ENCODE results near the gene MGST3.

The MGST3 gene

GRCh38 chr1:165644064-165644735 is 13.2 kb downstream of the MGST3 start:
- H3K4me1 ChIP-seq (ENCODE audit: low read depth, poor library complexity, severe bottlenecking): peaks cover 16% of the 10 kb centered on the region

DNA sequence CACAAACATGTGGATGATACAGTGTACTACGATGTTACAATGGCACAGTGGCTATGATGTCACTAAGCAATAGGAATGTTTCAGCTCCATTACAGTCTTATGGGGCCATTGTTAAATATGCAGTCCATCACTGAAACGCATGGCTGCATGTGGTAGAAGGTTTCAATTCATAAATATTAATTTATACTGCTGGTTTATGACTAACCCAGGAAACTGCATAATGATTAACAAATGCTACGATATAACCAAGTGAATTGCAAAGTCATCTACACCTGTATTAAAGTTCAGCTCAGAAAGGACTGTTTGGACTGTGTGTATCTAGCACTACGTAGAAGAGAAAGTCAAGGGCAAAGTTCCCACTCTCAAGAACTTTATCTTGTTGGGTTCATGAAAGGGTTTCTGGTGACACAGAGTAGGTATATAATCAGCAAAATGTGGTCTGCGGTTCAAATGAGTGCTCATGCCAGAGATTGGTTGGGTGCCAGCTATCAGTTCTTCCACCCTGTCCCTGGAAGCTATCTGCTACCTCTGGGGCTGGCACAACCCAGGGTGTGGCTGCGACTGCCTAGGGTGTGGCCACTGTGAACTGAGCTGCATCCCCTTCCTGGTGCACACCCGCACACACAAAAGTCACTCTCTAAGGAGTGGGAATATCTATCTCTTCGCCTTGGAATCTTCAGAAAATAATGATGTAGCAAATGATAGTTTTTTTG is 14.8 kb downstream of the MGST3 start:
- Histone ChIP-seq H3K36me3 (ENCODE audit: insufficient read depth) (no peaks in the 10 kb centered on the region), H3K27ac (no peak overlapping the region), H3K4me3 (IDR thresholded peaks at IDR 0.05; ENCODE audit: insufficient read depth, low read depth, low read length) (peak overlapping the region; percentile 48), H2AFZ (ENCODE audit: low read depth) (no peak overlapping the region), H3K79me2 (ENCODE audit: insufficient read depth, low read depth) (no peaks in the 10 kb centered on the region), H3K9ac (no peak overlapping the region), H3K4me2 (peak overlapping the region; percentile 36), H3K27me3 (ENCODE audit: insufficient read depth, low read depth) (no peaks in the 10 kb centered on the region; the same call in 1 of the 2 replicates), H4K20me1 (ENCODE audit: insufficient read depth) (no peaks in the 10 kb centered on the region), H3K4me1 (ENCODE audit: low read depth, poor library complexity, severe bottlenecking) (peaks cover 16% of the 10 kb centered on the region)
- TF ChIP-seq CTCF (conservative IDR thresholded peaks at IDR 0.05; ENCODE audit: low read depth, low read length): no peak

More at GRCh38 chr1:165644064-165644735, 13.2 kb downstream of the MGST3 start:
- Histone ChIP-seq H3K36me3 (ENCODE audit: insufficient read depth) (no peaks in the 10 kb centered on the region), H3K4me2 (no peak overlapping the region), H4K20me1 (ENCODE audit: insufficient read depth) (no peaks in the 10 kb centered on the region), H3K9ac (no peak overlapping the region), H3K4me3 (IDR thresholded peaks at IDR 0.05; ENCODE audit: insufficient read depth, low read depth, low read length) (no peak overlapping the region), H3K27me3 (ENCODE audit: insufficient read depth, low read depth) (no peaks in the 10 kb centered on the region; the same call in 1 of the 2 replicates), H2AFZ (ENCODE audit: low read depth) (no peak overlapping the region), H3K79me2 (ENCODE audit: insufficient read depth, low read depth) (no peaks in the 10 kb centered on the region), H3K27ac (no peak overlapping the region)
- TF ChIP-seq CTCF (conservative IDR thresholded peaks at IDR 0.05; ENCODE audit: low read depth, low read length): no peak

DNA sequence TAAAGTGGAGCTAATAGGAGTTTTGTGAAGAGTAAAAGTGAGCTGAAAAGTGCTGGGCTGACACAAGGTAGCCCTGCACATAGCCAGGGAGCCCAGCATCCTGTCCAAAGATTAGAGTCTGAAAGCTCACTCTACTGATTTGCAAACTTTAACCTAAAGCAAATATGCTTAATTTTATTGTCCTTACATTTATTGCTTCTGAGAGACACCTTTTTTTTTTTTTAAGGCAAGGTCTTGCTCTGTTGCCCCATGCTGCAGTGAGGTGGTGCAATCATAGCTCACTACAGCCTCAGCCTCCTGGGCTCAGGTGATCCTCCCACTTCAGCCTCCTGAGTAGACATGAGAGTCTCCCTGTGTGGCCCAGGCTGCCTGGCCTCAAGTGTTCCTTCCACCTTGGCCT is 16.5 kb downstream of the MGST3 start:
- Histone ChIP-seq H3K27me3 (ENCODE audit: insufficient read depth, low read depth) (no peaks in the 10 kb centered on the region; the same call in 1 of the 2 replicates), H3K27ac (no peak overlapping the region), H4K20me1 (ENCODE audit: insufficient read depth) (no peaks in the 10 kb centered on the region), H3K4me1 (ENCODE audit: low read depth, poor library complexity, severe bottlenecking) (peaks cover 21% of the 10 kb centered on the region), H3K9ac (no peak overlapping the region), H3K4me2 (no peak overlapping the region), H3K4me3 (IDR thresholded peaks at IDR 0.05; ENCODE audit: insufficient read depth, low read depth, low read length) (no peak overlapping the region), H3K36me3 (ENCODE audit: insufficient read depth) (no peaks in the 10 kb centered on the region), H2AFZ (ENCODE audit: low read depth) (no peak overlapping the region), H3K79me2 (ENCODE audit: insufficient read depth, low read depth) (no peaks in the 10 kb centered on the region)
- TF ChIP-seq CTCF (conservative IDR thresholded peaks at IDR 0.05; ENCODE audit: low read depth, low read length): no peak

DNA sequence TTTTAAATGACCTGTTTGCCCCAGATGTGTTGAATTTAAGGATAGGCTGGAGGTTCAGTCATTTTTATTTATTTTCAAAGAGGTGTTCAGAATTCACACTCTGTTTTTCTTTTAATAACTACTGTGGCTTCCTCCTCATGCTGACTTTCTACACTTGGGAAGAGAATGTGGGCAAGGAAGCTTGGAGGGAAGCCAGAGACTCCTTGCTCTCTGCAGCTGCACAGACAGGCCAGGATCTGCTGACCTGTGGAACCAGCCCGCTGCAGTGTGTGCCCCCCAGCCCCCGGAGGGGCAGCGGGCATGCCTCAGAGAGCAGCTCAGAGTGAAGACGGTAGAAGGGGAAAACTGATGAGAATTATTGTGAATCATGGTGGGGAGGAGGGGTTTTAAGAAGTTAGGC is 16.9 kb downstream of the MGST3 start:
- Histone ChIP-seq H4K20me1 (ENCODE audit: insufficient read depth) (no peaks in the 10 kb centered on the region), H3K27me3 (ENCODE audit: insufficient read depth, low read depth) (no peaks in the 10 kb centered on the region; the same call in 1 of the 2 replicates)

More for the DNA sequence above, 16.9 kb downstream of the MGST3 start:
- H3K9ac ChIP-seq: no peak overlapping the region
- no peak overlapping the region for H3K27ac ChIP-seq
- no peak overlapping the region for H3K4me2 ChIP-seq
- no peaks in the 10 kb centered on the region for H3K79me2 ChIP-seq (ENCODE audit: insufficient read depth, low read depth)
- no peak overlapping the region for H2AFZ ChIP-seq (ENCODE audit: low read depth)
- H3K4me1 ChIP-seq (ENCODE audit: low read depth, poor library complexity, severe bottlenecking): peaks cover 21% of the 10 kb centered on the region
- H3K36me3 ChIP-seq (ENCODE audit: insufficient read depth): no peaks in the 10 kb centered on the region
- no peak for TF ChIP-seq CTCF (conservative IDR thresholded peaks at IDR 0.05; ENCODE audit: low read depth, low read length)
- no peak overlapping the region for H3K4me3 ChIP-seq (IDR thresholded peaks at IDR 0.05; ENCODE audit: insufficient read depth, low read depth, low read length)
